Activated CD4-positive, CD25-positive, alpha-beta regulatory T cell treated with anti-CD3 and anti-CD28 coated beads, Interleukin-2, amount 50 U/mL, for 24 hours (primary cell): ENCODE results near the gene AKNA.

Experiments
- ATAC-seq, 2 donors: fragments of 150-1000 bp; cut with Tn5 transposase; one replicate each; pipeline ENCODE4 v1.10.0; 2021; ENCODE audit warnings: mild to moderate bottlenecking in 1 of 2, moderate library complexity in 1 of 2

AKNA gene

DNA sequence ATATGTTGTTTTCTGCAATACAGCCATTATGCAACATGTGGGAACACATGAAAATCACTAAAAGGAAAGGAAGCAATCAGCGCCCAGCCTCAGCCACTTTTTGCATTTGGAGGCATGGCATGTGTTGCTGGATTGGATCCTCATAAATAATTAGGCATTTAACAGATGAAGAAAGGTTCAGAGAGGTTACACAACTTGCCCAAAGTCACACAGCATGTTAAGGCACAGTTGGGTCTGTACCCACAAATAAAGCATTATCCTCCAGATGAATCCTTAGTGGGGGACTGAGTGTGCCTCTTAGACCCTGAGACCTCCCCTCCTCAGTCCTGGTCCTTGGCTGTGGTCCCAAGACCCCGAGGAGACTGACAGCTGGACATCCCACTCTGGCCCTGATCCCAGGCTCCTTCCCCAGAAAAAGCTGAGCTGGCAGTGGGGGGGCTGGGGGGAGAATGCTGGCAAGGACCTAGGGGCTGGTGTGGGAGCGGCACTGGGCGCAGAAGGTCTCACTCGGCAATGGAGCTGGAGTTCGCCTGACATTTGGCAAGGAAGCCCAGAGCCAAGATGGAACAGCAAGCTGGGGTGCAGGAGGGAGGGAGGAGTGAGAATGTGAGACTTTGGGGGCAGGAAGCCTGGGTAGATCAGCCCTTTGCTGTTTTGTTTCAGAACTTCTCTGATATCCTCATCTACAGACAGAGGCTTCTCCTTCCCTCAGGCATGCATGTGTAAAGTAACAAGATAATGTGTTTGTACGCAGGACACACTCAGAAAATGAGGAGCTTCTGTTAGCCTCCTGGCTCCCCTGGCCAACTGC is 6.9 kb upstream of the AKNA start:
- ATAC-seq = no peak

DNA sequence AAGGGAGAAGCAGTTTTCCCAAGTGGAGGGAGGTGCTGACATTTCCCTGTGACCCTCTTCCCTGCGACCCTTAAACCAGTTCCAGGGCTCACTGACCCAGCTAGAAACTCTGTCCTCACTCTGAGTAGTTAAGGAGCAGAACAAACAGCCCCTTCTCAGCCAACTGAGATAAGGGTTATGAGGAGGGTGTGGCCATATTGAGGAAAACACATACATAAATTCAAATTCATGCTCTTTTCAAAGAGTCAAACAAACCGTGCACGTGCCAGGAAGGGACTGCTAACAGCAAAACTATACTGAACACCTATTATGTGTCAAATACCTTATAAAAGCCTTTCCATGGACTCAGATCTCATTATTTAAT is 4.9 kb upstream of the AKNA start:
- ATAC-seq = no peak

DNA sequence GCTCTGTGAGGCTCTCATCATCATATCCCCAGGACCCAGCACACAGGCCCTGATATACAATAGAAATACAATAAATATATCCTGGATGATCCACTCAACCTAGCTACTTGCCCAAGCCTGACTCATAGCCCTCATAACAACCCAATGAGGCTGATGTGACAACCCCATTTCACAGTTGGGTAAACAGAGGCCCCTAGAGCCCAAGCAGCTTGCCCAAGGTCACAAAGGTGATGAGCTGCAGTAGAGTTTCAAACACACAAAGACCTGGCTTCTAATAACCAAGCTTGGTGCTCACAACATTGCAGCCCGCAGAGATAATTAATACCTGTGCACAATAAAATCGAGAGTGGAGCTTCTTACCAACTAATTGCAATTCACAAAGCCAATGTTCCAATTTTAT is 3.2 kb upstream of the AKNA start:
- ATAC-seq = no peak

DNA sequence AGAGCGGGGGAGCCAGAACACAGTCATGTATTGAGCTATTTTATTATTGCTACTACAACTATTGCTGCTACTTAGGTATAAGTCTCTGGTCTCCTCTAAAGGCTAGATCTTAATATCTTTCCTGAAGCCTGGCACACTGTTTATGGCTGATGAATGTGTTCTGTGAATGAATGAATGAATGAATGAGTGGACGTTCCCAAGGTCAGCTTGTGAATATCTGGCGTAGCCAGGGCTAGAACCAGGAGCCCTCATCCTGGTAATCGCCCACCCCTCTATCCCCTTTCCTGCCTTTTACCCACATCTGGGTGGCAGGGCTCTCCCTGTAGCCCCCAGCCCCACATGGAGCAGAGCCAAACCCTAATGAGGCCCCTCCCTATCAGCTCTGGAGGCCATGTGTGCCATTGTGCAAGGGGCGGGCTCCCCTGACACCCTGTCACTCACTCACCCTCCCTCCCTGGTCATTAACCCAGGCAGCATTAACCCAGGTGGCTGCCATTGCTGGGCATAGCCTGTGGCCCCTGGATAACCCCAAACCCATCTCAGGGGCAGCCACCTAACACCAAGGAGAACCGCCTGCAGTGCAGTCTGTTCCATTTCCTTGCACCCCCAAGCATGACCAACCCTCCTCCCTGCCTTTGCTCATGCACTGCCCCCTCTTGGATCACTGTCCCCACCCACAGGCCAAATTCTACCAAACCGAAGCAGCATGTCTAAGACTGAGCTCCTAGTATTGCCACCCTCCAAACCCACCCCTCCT is 2.0 kb upstream of the AKNA start:
- no peak for ATAC-seq

DNA sequence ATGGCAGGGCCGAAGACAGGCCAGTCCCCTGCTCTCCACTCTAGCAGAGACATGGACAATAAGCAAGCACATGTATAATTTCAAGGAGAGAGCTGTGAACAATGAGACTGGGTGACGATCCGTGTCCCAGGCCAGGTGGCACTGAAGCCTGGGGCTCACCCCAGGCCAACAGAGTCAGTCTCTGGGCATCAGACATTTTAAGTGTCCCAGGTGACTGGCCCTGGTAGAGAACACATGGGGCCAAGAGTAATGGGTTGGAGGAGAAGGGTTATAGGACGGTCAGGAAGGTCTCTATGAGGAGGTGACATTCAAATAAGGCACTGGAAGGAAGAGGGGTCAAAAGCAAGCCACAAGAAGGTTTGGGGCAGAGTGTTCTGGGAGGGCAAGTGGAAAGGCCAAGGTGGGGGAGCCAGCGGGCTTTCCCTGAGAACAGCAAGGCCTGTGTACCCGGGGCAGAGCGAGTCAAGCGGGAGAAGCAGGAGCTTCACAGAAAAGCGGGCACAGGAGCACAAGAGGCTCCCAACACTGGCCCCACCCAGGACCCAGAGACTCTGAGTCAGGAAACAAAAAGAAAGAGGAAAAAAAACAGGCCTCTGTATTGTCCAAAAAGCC is 1.1 kb upstream of the AKNA start:
- ATAC-seq = no peak

DNA sequence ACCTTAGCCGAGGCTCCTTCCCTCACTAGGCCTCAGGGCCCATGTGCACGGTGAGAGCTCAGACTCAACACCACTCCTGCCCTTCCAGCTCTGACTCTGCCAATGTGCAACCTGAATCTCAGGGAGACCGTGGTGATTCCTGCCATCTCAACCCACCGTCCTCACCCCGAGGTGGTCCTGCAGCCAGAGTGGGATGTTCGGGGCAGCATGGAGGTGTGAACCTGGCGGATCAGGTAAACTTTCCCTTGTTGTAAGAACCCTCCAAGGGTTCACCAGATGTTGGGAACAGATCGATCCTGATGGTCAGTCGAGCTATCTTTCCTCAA is 538 bp upstream of the AKNA start:
- ATAC-seq = no peak

DNA sequence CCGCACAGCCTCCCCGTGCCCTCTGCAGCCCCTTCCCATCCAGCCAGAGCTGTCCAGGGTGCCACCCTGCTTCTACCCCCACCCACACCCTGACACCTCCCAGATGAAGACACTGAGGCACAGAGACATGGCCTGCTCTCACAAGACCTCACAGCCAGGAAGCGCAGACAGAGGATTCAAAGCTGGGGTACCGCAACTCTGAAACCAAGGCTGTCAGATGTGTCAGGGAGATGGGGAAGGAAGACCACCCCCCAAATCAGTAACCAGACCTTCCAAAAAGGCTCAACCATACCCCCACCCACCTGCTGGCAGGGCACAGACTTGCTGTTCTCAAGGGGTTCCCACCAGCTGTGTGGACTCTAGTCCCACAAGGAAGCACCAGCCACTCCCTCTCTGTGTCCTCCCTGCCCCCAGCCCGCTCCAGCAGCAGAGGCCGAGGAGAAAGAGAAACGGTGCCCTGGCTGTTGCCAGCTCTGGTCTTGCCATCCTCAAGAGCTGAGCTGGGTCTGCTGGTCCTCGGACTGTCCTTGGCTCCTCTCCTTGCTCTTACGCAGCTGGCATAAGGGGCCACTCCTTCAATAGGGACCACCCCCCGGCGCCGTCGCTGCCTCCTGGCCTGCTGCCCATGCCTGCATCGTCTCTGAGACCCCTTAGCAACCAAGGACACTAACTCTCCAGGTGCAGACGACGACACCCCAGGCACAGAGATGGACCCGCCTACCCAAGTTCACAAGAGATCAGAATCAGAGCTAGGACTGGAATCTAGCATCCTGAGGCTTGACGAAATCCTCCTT is 699 bp downstream of the AKNA start:
- no peak for ATAC-seq

DNA sequence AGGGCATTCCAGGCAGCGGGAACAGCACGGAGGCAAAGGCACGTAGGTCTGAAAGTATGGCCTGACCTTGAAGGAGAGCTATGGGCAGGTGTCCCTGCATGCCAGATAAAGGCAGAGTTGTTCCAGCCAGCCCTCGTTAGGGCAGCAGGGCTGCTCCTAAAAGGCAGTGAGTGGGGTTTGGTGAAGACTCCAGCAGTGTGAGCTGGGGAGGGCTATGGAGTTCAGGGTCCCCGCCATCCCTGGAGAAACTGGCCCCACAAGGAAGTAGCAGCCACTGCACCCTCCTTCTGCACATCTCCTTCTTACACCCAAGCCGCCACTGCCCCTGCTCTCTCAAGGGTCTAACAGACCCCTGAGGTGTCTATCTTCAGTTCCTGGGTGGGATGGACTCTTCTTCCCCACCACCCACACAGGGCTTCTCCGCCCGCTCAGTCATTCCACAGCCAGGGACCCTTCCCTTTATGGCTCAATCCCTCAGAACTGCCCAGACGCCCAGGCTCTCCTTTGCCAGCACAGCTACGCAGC is 1.4 kb downstream of the AKNA start:
- no peak for ATAC-seq

DNA sequence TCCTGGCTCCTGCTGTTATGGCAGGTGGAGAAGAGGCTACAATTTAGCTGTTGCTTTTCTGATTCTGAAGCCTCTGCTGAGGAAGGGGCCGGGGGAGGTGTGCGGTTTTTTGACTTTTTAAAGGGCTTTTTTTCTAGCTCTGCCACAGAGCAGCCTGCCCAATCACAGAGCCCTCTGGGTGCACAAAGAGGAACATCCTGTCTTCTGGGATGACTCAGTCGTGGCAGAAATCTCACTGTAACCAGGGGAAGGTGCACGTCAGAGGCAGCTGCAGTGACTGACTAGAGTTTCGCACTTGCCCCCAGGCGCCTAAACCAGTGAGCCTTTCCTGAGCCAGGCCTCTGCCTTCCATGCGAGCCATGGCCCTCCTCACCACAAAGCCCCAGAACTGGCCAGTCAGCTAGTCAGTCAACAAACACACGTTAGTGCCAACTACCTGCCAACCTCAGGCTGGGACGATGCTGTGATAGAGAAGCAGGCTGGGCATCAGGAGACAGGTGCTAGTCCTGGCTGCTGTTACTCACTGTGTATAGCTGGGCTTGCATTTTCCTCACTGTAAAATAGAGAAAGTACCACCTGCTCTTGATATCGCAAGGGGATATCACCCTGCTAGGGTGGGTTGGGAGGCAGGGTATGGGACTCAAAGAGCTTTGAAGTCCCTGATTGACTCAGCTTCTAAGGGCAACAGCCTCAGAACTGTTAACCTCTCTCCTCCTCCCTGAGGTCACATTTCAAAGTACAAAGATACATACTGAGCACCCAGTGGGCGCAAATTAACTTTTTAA is 2.2 kb downstream of the AKNA start:
- peak; percentile 85 to 87 for ATAC-seq

DNA sequence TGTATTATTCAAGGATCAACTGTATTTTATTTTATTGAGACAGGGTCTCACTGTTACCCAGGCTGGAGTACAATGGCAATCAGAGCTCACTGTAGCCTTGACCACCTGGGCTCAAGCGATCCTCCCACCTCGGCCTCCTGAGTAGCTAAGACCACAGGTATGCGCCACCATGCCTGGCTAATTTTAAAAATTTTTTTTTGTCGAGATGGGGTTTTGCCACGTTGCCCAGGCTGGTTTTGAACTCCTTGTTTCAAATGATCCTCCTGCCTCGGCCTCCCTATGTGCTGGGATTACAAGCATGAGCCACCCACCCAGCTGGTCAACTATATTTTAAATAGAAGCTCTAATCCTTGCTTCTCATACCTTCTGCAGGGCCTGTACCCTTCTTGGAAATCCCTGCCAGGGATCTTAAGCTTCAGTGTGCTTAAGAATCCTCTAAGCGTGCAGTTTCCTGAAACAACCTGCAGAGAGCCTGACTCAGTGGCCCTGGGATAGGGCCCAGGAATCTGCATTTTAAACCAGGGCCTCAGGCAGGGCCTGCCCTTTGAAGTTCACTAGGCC is 2.9 kb downstream of the AKNA start:
- no peak for ATAC-seq

DNA sequence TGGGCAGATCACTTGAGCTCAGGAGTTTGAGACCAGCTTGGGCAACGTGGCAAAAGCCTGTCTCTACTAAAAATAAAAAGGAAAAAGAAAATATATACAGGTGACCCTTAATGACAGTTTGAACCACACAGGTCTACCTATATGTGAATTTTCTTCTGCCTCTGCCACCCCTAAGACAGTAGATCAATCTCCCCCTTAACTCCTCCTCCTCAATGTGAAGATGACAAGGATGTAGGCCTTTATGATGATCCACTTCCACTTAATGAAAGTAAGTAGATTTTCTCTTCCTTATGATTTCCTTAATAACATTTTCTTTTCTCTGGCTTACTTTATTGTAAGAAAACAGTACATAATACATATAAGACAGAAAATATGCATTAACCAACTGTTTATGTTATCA is 3.4 kb downstream of the AKNA start:
- ATAC-seq = no peak

DNA sequence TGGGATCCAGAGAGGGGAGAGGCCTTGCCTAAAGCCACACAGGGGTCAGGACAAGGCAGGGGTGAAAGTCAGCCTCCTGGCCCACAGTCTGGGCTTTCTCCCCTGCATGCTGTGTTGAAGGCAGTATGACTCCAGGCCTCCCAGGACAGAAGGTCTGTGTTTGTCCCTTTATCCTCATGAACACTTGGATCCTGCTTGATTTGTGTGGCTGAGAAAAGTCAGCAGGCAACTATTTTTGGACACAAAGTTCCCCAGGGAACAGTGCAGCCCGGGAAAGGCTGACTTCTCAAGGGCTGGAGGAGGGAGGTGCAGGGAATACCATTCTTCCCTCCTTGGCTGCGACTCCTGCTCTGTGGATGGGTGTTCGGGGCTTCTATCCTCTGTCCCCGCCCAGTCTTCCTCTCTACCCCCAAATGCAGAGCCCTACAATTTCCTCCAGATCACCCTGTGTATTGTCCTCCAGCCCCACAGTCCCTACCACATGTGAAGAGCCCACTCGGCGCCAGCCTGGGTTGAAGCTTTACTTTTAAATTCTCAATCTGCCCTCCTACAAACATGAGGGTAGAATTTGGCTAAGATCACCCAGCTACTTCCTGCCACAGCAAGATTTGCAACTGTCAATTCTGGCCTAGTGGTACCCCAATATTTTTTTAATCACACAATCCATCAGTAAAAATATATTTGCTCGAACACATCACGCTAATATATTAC is 4.1 kb downstream of the AKNA start:
- ATAC-seq = no peak

DNA sequence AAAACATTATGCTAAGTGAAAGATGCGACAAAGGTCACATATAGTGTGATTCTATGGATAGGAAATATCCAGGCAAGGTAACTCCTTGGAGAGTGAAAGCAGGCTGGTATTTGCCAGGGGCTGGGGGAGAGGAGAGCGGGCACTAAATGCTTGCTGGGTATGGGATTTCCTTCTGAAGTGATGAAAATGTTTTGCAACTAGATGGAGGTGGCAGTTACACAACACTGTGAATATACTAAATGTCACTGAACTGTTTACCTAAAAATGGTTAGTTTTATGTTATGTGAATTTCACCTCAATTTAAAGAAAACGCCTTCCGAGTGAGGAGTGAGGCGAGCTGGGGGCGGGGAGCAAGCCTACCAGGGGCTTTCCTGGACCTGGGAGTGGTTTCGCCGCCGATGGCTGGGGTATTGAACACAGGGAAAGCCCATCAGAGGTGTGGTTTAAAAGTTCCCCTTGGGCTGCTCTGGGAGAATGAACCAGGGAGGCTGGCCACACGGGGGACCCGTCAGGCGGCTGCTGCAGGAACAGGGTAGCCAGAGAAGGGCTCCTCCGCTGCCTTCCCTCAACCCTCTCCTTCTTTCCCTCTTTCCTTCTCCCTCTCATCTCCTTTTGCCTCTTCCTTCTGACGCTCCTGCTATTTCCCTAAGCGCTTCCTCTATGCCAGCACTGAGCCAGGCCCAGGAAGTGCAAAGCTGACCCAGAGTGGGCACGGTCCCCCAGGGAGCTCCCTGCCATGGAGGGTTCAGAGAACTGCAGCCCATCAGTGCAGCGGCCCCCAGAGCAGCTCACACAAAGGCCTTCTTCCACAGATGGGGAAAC is 4.9 kb downstream of the AKNA start:
- peak; percentile 3 to 6 for ATAC-seq

DNA sequence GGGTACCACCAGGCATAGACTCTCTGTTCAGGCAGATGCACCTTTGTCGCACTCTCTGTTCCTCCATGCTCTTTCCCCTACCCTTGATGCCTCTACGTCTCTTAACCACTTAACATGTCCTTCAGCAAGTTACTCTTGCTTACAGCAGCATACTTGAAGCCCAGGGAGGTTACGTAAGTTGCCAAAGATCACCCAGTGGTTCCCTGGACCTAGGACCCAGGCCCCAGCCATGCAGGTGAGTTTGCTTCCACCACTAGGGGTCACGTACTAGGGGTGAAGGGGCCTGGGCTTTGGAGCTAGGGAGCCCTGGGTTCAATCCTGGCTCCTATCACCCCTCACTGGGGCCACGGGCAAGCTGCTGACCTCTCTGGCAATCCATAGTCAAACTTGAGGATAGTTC is 8.9 kb downstream of the AKNA start:
- ATAC-seq = no peak

DNA sequence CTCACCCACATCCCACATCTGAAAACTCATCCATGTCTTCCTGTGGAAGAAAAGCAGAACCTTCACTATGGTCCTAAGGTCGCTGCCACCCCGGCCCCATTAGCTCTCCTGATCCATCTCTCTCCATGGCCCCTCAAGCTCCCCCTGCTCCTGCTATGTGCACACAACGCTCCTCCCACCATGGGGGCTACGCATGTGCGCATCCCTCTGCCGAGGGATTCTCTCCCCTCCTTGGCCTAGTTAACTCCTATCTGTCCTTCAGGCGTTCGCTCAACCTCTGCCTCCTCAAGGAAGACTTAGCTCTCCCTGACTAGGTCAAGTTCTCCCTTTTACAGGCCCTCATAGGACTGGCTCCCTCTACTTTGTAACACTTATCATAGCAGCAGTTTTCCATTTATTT is 9.8 kb downstream of the AKNA start:
- ATAC-seq = no peak

DNA sequence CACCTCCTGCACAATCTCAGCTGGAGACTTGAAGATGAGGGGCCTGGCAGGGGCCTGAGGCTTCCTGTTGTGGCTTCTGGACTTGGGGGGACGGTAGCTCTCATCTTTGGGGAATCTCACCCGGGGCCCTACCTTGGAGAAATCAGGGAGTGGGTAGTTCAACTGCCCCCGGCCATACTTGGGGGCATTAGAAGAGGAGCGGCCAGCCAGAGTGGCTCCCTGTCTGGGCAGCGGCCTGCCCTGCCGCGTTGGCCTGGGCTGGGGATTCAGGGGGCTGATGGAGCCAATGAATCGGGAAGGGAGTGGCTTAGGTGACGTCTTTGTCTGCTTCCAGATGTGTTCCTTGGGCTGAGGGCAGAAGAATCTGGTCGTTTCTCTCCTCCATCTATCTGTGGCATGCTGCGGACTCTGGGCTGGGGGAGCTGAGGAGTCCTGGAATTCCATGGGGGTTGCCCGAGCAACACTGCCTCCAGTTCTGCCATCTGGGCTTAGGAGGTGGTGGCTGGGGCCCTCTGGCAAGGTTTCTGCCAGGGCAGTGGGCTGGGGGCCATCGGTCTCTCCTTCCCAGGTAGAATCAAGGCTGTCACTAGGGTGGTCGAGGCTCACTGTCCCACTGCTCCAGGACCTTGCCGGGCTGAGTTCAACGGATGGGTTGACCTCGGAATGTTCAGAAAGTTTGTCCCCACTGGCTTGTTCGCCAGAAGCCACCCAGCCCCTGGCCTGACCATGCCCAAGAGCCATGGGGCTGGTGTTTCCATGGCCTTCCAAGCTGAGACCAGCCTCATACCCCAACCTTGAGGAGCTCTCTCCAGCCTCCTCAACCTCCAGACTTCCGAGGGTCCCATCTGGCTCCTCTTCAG is 11.0 kb downstream of the AKNA start:
- no peak for ATAC-seq

DNA sequence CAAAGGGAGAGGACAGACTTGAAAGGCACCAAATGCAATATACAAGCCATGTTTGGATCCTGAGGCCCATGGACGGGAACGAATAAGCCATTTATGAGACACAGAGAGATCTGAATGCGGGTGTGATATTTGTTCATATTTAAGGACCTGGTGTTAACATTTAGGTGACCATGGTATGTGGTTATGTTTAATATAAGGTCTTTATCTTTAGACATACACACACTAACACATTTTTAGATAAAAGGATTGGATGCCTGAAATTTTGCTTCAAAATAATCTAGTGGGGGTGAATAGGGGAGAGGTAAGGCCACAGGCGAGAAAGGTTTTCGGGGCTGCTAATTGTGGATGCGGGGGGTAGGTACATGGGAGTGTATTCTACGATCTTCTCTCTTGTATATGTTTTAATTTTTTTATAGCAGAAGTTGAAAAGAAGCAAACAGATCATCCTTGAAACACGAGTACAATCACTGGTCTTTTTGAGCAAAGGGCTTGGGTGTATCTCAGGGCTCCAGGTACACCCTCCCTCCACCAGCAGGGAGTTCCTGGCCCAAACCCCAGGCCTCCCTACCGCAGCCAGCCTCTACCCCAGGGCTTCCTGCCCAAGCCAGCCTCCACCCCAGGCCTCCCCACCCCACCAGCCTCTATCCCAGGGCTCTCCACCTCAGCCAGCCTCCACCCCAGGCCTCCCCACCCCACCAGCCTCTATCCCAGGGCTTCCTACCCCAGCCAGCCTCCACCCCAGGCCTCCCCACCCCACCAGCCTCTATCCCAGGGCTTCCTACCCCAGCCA is 12.2 kb downstream of the AKNA start:
- ATAC-seq = no peak

DNA sequence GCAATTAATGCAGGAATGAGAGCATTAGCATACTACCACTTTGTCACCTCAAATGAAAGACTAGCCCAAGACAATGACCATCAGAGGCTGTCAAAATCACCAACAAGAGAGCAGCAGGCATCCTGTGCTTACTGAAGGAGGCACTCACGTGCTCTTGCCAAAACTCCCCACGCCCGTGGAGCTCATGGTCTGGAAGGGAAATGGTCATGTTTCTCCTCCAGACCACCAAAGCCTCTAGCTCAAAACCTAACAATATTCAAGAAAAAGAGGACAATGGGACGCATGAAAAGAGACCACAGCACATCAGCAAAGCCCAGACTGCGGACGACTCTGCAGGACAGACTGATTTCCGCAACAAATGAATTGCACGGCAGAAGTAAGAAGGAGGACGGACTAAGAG is 12.8 kb downstream of the AKNA start:
- no peak for ATAC-seq
